Bronchial epithelial cell (primary cell): ENCODE results near the gene NLRP6. TPM values are rescaled to one million over a fixed set of nuclear protein-coding genes. Genes with fewer than 3 reads are reported as not detected.
A peak's percentile ranks its signal among the peaks of the same experiment; 100 is the strongest.

Source experiments
- DNase-seq: peaks from one replicate; pipeline ENCODE4 v3.0.0-alpha.2; 2010; ENCODE audit warnings: low read depth
- FAIRE-seq: peaks from 2 replicates; lab custom pipeline; 2011; peaks lifted over from hg19 to GRCh38; lab: Jason Lieb, UNC
- H3K27me3 ChIP-seq: 2 replicates; pipeline ENCODE4 v1.5.1; 2011; ENCODE audit warnings: low read length; ENCODE audit not compliant: control insufficient read depth, insufficient read depth
- H3K36me3 ChIP-seq: 2 replicates; pipeline ENCODE4 v1.5.1; 2011; ENCODE audit warnings: low read length; ENCODE audit not compliant: control insufficient read depth, insufficient read depth
- H3K4me3 ChIP-seq: 2 replicates; pipeline ENCODE4 v1.5.1; 2011; ENCODE audit warnings: mild to moderate bottlenecking, low read depth, low read length, control low read depth
- CTCF ChIP-seq: IDR thresholded peaks from 2 replicates; pipeline ENCODE4 v1.5.1; 2011; ENCODE audit warnings: mild to moderate bottlenecking, moderate library complexity, low read length, control low read depth, inconsistent platforms; ENCODE audit not compliant: insufficient read depth, severe bottlenecking
- total RNA-seq: library from RNA; depleted of rRNA; stranded (reverse); fragments of >200 nt; gene quantifications from 2 replicates; pipeline ENCODE4 v1.2.1, GENCODE V29; 2014

The NLRP6 gene
- total RNA-seq, 1 donor from 2014 or later, result not detected

DNA sequence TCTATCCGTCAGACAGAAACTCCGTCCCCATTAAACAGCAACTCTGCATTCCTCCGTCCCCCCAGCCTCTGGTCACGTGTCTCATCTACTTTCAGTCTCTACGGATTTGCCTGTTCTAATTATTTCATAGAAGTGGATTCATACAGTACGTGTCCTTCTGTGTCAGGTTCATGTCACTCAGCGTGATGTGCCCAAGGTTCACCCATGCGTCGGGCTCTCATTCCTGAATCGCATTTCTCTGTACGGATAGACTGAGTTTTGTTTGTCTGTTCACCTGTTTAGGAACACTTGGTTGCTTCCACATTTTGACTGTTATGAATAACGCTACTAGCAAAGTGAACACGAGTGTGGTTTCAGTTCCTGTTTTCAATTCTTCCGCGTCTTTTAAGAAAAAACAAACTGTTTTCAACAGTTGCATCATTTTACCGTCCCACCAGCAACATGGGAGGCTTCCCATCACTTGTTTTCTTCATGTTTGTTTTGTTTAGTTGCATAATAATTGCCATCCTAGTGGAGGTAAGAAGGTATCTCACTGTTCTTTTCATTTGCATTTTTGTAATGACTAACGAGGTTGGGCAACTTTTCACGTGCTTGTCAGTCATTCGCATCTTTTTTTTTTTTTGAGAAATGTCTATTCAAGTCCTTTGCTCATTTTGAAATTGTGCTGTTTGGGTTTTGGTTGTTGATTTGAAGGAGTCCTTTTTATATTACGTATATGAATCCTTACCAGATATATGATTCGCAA lies 8.9 kb upstream of the NLRP6 start:
- peak; percentile 45 for DNase-seq
- no peak for FAIRE-seq
- no peak for TF ChIP-seq CTCF
- Histone ChIP-seq H3K27me3 (peaks cover 3% of the 10 kb centered on the region), H3K36me3 (no peaks in the 10 kb centered on the region), H3K4me3 (no peak overlapping the region)

- no peak for DNase-seq
Measured at GRCh38 chr11:270451-271318, 7.5 kb upstream of the NLRP6 start.

DNA sequence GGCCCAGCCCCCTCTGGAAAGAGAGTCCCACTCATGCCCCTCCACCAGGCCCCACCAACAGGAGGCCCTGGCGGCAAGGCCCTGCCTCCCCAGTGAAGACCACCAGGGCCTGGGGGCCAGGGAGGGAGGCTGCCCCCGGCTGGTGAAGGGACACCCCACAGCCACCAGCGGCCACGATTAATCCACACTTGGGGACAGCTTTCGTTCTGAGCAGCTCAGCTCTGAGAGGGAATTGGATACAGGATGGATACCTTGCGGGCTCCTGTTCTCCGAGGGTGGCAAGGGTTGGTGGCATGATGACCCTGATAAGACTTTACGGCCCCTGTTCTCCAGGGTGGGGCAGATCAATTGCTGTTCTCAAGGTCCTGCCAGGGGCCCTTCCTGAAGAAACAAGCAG lies 6.9 kb upstream of the NLRP6 start:
- no peaks in the 10 kb centered on the region for H3K36me3 ChIP-seq
- no peak for TF ChIP-seq CTCF
- DNase-seq (no peak), FAIRE-seq (no peak)
- H3K27me3 ChIP-seq, result peaks cover 3% of the 10 kb centered on the region
- H3K4me3 ChIP-seq, result no peak overlapping the region

More at GRCh38 chr11:270451-271318, 7.5 kb upstream of the NLRP6 start:
- no peak for TF ChIP-seq CTCF
- H3K36me3 ChIP-seq, result no peaks in the 10 kb centered on the region
- no peak for FAIRE-seq
- H3K27me3 ChIP-seq, result peaks cover 3% of the 10 kb centered on the region
- no peak overlapping the region for H3K4me3 ChIP-seq

DNA sequence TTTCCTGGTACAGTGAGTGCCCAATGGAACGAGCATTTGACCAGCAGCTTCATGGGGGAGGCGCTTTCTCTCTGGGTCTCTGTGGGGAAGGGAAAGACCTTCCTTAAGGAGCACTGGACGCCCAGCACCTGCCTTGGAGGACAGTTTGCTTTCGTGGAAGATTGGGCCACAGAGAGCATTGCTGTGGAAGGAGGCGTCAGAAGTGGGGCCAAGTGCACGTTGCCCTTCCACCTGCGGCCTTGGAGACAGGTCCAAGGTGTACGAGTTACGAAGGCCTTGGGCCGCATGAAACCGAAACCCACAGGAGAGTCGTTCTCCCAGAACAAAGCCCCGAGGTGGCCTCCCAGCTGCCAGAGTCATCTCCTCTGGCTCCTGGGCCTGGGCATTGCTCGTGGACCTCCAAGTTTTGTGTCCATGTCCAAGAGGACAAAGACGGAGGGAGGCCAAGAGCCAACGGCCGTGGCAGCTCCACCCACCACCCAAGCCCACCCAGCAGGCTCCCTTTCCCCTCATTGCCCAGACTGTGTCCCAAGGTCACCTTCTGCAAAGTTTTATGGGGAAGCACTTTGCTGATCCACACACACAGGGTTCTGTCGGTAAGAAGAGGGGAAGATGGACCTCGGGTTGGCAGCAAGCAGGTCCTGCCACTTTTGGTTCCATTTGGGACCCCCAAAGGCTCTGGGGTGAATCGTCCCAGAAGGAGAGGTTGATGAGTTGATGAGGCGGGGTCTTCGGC lies 5.8 kb upstream of the NLRP6 start:
- TF ChIP-seq CTCF, result no peak
- FAIRE-seq (no peak), DNase-seq (no peak)
- no peak overlapping the region for H3K4me3 ChIP-seq
- peaks cover 3% of the 10 kb centered on the region for H3K27me3 ChIP-seq
- no peaks in the 10 kb centered on the region for H3K36me3 ChIP-seq

GRCh38 chr11:272931-273198 lies 5.3 kb upstream of the NLRP6 start:
- no peak for FAIRE-seq
- DNase-seq, result no peak
- no peaks in the 10 kb centered on the region for H3K36me3 ChIP-seq
- H3K27me3 ChIP-seq, result peaks cover 3% of the 10 kb centered on the region
- H3K4me3 ChIP-seq, result no peak overlapping the region
- TF ChIP-seq CTCF, result no peak
